Measurements from ENCODE around the gene BCKDHA.

BCKDHA gene

DNA sequence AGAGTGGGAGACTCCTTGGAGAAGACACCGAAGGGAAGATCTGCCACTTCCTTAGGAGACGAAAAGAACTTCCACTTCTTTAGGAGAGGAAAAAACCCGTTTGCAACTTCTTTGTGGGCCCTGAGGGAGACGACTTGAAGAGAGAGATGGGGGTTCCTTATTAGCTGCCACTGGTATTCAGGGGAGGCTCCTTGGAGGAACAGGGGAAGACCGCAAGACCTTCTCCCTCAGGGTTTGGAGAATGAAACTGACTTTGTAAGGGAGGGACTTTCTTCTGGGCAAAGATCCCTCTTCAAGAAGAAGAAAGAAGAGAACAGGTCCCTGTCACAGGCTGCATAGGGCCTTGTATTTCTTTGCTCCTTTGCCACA, 416 bp downstream of the BCKDHA start:
- no peaks in the 10 kb centered on the region for H4K20me1 ChIP-seq (ENCODE audit: insufficient read depth, low read length)
- peaks cover 7% of the 10 kb centered on the region; the same call in 1 of the 2 replicates for H3K36me3 ChIP-seq (ENCODE audit: insufficient read depth, low read length)
- H3K27ac ChIP-seq (ENCODE audit: low read depth, low read length, poor library complexity, severe bottlenecking): peak overlapping the region; percentile 75
- H3K4me2 ChIP-seq (ENCODE audit: low read length): peak overlapping the region; percentile 86
- peaks cover 32% of the 10 kb centered on the region for H3K79me2 ChIP-seq (ENCODE audit: insufficient read depth, low read length)
- no peaks in the 10 kb centered on the region for H3K9me3 ChIP-seq (ENCODE audit: low read length)
- H3K27me3 ChIP-seq (ENCODE audit: insufficient read depth, low read length): no peaks in the 10 kb centered on the region
- no peaks in the 10 kb centered on the region for H3K9me2 ChIP-seq (ENCODE audit: low read depth, low read length)
- no peaks in the 10 kb centered on the region for H3F3A ChIP-seq (ENCODE audit: insufficient read depth, low read length)
- H3K4me3 ChIP-seq (ENCODE audit: low read depth, low read length, poor library complexity, severe bottlenecking): peak overlapping the region; percentile 94
- no peak overlapping the region for H2AFZ ChIP-seq (ENCODE audit: low read length)
- TF ChIP-seq CTCF (IDR thresholded peaks at IDR 0.05; ENCODE audit: low read length): no peak
- no peak for TF ChIP-seq EZH2 (IDR thresholded peaks at IDR 0.05; ENCODE audit: borderline replicate concordance, low read length)
- H3K9ac ChIP-seq (ENCODE audit: low read length): peak overlapping the region; percentile 96
- peaks cover 31% of the 10 kb centered on the region for H3K4me1 ChIP-seq (ENCODE audit: insufficient read depth, low read length, severe bottlenecking)

DNA sequence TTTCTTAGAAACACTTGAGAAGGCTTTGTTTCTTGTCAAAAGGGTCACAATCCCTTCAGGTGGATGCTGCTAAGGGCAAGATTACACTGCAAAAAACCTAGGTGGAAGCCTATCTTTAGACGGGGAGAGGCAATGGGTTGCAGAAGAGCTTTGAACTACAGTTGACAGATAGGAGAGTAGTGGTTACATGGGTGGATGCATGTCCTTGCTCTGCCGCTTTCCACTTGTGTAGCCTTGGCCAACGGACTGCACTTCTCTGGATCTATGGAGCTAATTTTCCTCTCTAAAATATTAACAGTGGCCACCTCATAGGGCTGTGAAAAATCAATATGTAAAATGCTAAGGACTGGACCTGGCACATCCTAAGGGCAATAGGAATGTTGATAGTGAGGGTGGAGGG, 980 bp downstream of the BCKDHA start:
- Histone ChIP-seq H3K9me3 (ENCODE audit: low read length) (no peaks in the 10 kb centered on the region), H3K36me3 (ENCODE audit: insufficient read depth, low read length) (peaks cover 5% of the 10 kb centered on the region; the same call in 1 of the 2 replicates), H3K9ac (ENCODE audit: low read length) (peak overlapping the region; percentile 96), H2AFZ (ENCODE audit: low read length) (no peak overlapping the region), H3K4me1 (ENCODE audit: insufficient read depth, low read length, severe bottlenecking) (peaks cover 31% of the 10 kb centered on the region), H3K9me2 (ENCODE audit: low read depth, low read length) (no peaks in the 10 kb centered on the region), H3F3A (ENCODE audit: insufficient read depth, low read length) (no peaks in the 10 kb centered on the region), H3K27me3 (ENCODE audit: insufficient read depth, low read length) (no peaks in the 10 kb centered on the region), H3K27ac (ENCODE audit: low read depth, low read length, poor library complexity, severe bottlenecking) (no peak overlapping the region), H3K4me2 (ENCODE audit: low read length) (peak overlapping the region; percentile 86), H4K20me1 (ENCODE audit: insufficient read depth, low read length) (no peaks in the 10 kb centered on the region), H3K4me3 (ENCODE audit: low read depth, low read length, poor library complexity, severe bottlenecking) (peak overlapping the region; percentile 94), H3K79me2 (ENCODE audit: insufficient read depth, low read length) (peaks cover 32% of the 10 kb centered on the region)
- TF ChIP-seq EZH2 (IDR thresholded peaks at IDR 0.05; ENCODE audit: borderline replicate concordance, low read length): no peak
- TF ChIP-seq CTCF (IDR thresholded peaks at IDR 0.05; ENCODE audit: low read length): no peak

GRCh38 chr19:41399091-41399490, 1.5 kb downstream of the BCKDHA start:
- Histone ChIP-seq H3F3A (ENCODE audit: insufficient read depth, low read length) (no peaks in the 10 kb centered on the region), H3K4me2 (ENCODE audit: low read length) (peak overlapping the region; percentile 86), H3K4me1 (ENCODE audit: insufficient read depth, low read length, severe bottlenecking) (peaks cover 31% of the 10 kb centered on the region), H3K36me3 (ENCODE audit: insufficient read depth, low read length) (peaks cover under 1% of the 10 kb centered on the region; the same call in 1 of the 2 replicates), H3K9me2 (ENCODE audit: low read depth, low read length) (no peaks in the 10 kb centered on the region), H3K9ac (ENCODE audit: low read length) (peak overlapping the region; percentile 96; the same call in 1 of the 2 replicates), H3K9me3 (ENCODE audit: low read length) (no peaks in the 10 kb centered on the region), H4K20me1 (ENCODE audit: insufficient read depth, low read length) (no peaks in the 10 kb centered on the region), H3K79me2 (ENCODE audit: insufficient read depth, low read length) (peaks cover 32% of the 10 kb centered on the region), H2AFZ (ENCODE audit: low read length) (no peak overlapping the region), H3K27me3 (ENCODE audit: insufficient read depth, low read length) (no peaks in the 10 kb centered on the region), H3K4me3 (ENCODE audit: low read depth, low read length, poor library complexity, severe bottlenecking) (peak overlapping the region; percentile 94), H3K27ac (ENCODE audit: low read depth, low read length, poor library complexity, severe bottlenecking) (no peak overlapping the region)
- no peak for TF ChIP-seq EZH2 (IDR thresholded peaks at IDR 0.05; ENCODE audit: borderline replicate concordance, low read length)
- no peak for TF ChIP-seq CTCF (IDR thresholded peaks at IDR 0.05; ENCODE audit: low read length)
